ENCODE results near the gene FER1L5.

The FER1L5 gene

GRCh38 chr2:96683972-96684820 is 41.6 kb downstream of the FER1L5 start:
- no peak for DNase-seq

GRCh38 chr2:96684883-96685576 is 42.5 kb downstream of the FER1L5 start:
- no peak for DNase-seq

- DNase-seq = no peak
These were observed 43.3 kb downstream of the FER1L5 start for GRCh38 chr2:96685577-96686459.

- DNase-seq = no peak
These were observed 44.7 kb downstream of the FER1L5 start for GRCh38 chr2:96687266-96687665.

GRCh38 chr2:96687711-96688640 is 45.4 kb downstream of the FER1L5 start:
- DNase-seq = no peak

GRCh38 chr2:96688649-96689430 is 46.3 kb downstream of the FER1L5 start:
- DNase-seq = no peak

- no peak for DNase-seq
These were observed 46.9 kb downstream of the FER1L5 start for GRCh38 chr2:96689431-96689991.

- no peak for DNase-seq
These were observed 47.9 kb downstream of the FER1L5 start for GRCh38 chr2:96690306-96691021.

- DNase-seq = no peak
These were observed 48.6 kb downstream of the FER1L5 start for GRCh38 chr2:96691022-96691612.

GRCh38 chr2:96692094-96692971 is 49.8 kb downstream of the FER1L5 start:
- no peak for DNase-seq

- no peak for DNase-seq
These were observed 51.0 kb downstream of the FER1L5 start for GRCh38 chr2:96693286-96694200.

- DNase-seq = no peak
These were observed 51.7 kb downstream of the FER1L5 start for GRCh38 chr2:96694279-96694678.

GRCh38 chr2:96694816-96695455 is 52.4 kb downstream of the FER1L5 start:
- no peak for DNase-seq

- no peak for DNase-seq
These were observed 53.0 kb downstream of the FER1L5 start for GRCh38 chr2:96695602-96696001.

GRCh38 chr2:96697476-96697875 is 54.9 kb downstream of the FER1L5 start:
- no peak for DNase-seq

- no peak for DNase-seq
These were observed 55.8 kb downstream of the FER1L5 start for GRCh38 chr2:96698221-96698861.

- DNase-seq = no peak
These were observed 56.5 kb downstream of the FER1L5 start for GRCh38 chr2:96699021-96699420.

All from hematopoietic multipotent progenitor cell treated with erythropoietin and hydrocortisone succinate and interleukin-3 and kit ligand, for 8 days (in vitro differentiated cells).